B cell (primary cell): Measurements from ENCODE around the gene LRRTM3. TPM values are rescaled to one million over a fixed set of nuclear protein-coding genes. Genes with fewer than 3 reads are reported as not detected.

Source experiments
- ATAC-seq: fragments of 200-7000 bp; cut with Tn5 transposase; one replicate; pipeline ENCODE4 v1.10.0; 2021; ENCODE audit warnings: low read depth, mild to moderate bottlenecking, moderate number of reproducible peaks, moderate library complexity
- CTCF ChIA-PET: fragments of 350-600 bp; sonication (Branson Sonifier 250); formaldehyde crosslinking; loops from one replicate; lab custom pipeline; 2021; ENCODE audit warnings: antibody characterized with exemption, inconsistent platforms; lab: Charles Lee
- POLR2A ChIA-PET: fragments of 350-600 bp; sonication (Branson Sonifier 250); formaldehyde crosslinking; loops from one replicate; lab custom pipeline; 2021; ENCODE audit warnings: antibody characterized with exemption; lab: Charles Lee
- DNase-seq: peaks from one replicate; pipeline ENCODE4 v3.0.0; 2013
- H2AFZ ChIP-seq: 2 replicates; pipeline ENCODE4 v1.6.1; 2012; ENCODE audit warnings: mild to moderate bottlenecking, low read depth, low read length; ENCODE audit not compliant: insufficient read depth, poor library complexity, severe bottlenecking
- H3K27ac ChIP-seq, 2 donors: 1 replicate in 1 of 2; 2 replicates in 1 of 2; pipeline ENCODE4 v1.5.1; 2012 to 2013; ENCODE audit warnings: low read length in 2 of 2, mild to moderate bottlenecking in 2 of 2, moderate library complexity in 1 of 2
- H3K27me3 ChIP-seq, 4 experiments: fragments of 200-600 bp in 1 of 4; sonication (generic) in 1 of 4; replicated peaks in 1 of 4; 1 replicate in 2 of 4; 2 replicates in 2 of 4; pipeline versions ENCODE4 v1.6.1 to v1.7.0; 2013 to 2016; ENCODE audit warnings: low read length in 3 of 4, mild to moderate bottlenecking in 2 of 4, mixed read lengths in 1 of 4, moderate library complexity in 1 of 4; ENCODE audit not compliant: insufficient read depth in 4 of 4, control insufficient read depth in 3 of 4; ENCODE audit errors: control extremely low read depth in 1 of 4
- H3K36me3 ChIP-seq, 2 experiments: replicated peaks in 1 of 2; 1 replicate in 1 of 2; 2 replicates in 1 of 2; pipeline versions ENCODE4 v1.6.1 to v1.7.1; 2013; ENCODE audit warnings: low read length in 1 of 2; ENCODE audit not compliant: insufficient read depth in 2 of 2, control insufficient read depth in 1 of 2; ENCODE audit errors: control extremely low read depth in 1 of 2, extremely low read depth in 1 of 2
- H3K4me1 ChIP-seq, 2 donors: fragments of 200-600 bp in 1 of 2; sonication (generic) in 1 of 2; 1 replicate in 1 of 2; 2 replicates in 1 of 2; pipeline versions ENCODE4 v1.5.1 to v1.6.1; 2013 to 2017; ENCODE audit warnings: low read length in 2 of 2; ENCODE audit not compliant: control insufficient read depth in 2 of 2, insufficient read depth in 2 of 2
- H3K4me2 ChIP-seq: replicated peaks from 2 replicates; pipeline ENCODE3; 2012; ENCODE audit warnings: mild to moderate bottlenecking, low read depth, low read length; ENCODE audit not compliant: poor library complexity, severe bottlenecking
- H3K4me3 ChIP-seq, 5 experiments: fragments of 200-600 bp in 1 of 5; sonication (generic) in 1 of 5; 1 replicate in 3 of 5; 2 replicates in 2 of 5; pipeline versions ENCODE4 v1.5.1 to v1.7.0; 2011 to 2016; ENCODE audit warnings: low read length in 4 of 5, mild to moderate bottlenecking in 4 of 5, low read depth in 2 of 5, control low read depth in 1 of 5, moderate library complexity in 1 of 5; ENCODE audit not compliant: insufficient read depth in 1 of 5; ENCODE audit errors: control extremely low read depth in 1 of 5, extremely low read depth in 1 of 5
- H3K79me2 ChIP-seq: fragments of 200-600 bp; sonication (generic); one replicate; pipeline ENCODE4 v1.6.0; 2016; ENCODE audit warnings: low read length; ENCODE audit not compliant: control insufficient read depth, insufficient read depth
- H3K9ac ChIP-seq: fragments of 200-600 bp; sonication (generic); 2 replicates; pipeline ENCODE4 v1.6.1; 2017; ENCODE audit warnings: mild to moderate bottlenecking, low read length, moderate library complexity
- H3K9me3 ChIP-seq, 3 donors: one replicate each; pipeline versions ENCODE4 v1.6.1 to v1.7.1; 2013; ENCODE audit warnings: low read length in 2 of 3; ENCODE audit not compliant: control insufficient read depth in 2 of 3, insufficient read depth in 1 of 3; ENCODE audit errors: control extremely low read depth in 1 of 3
- H4K20me1 ChIP-seq: 2 replicates; pipeline ENCODE4 v1.6.0; 2012; ENCODE audit warnings: mild to moderate bottlenecking, low read length; ENCODE audit not compliant: insufficient read depth, control insufficient read depth, poor library complexity, severe bottlenecking
- H3K27ac Mint-ChIP-seq: one replicate; pipeline ENCODE4 v1.8.0; 2021; ENCODE audit warnings: mixed read lengths
- H3K27me3 Mint-ChIP-seq: one replicate; pipeline ENCODE4 v1.8.0; 2021; ENCODE audit warnings: mixed read lengths
- H3K4me1 Mint-ChIP-seq: one replicate; pipeline ENCODE4 v1.8.0; 2021; ENCODE audit warnings: mixed read lengths
- H3K4me3 Mint-ChIP-seq: one replicate; pipeline ENCODE4 v1.8.0; 2021; ENCODE audit warnings: mixed read lengths
- H3K9me3 Mint-ChIP-seq: one replicate; pipeline ENCODE4 v1.8.0; 2022; ENCODE audit warnings: mixed read lengths; ENCODE audit not compliant: insufficient read depth
- EZH2 ChIP-seq: IDR thresholded peaks from 2 replicates; pipeline ENCODE4 v1.6.1; 2012; ENCODE audit warnings: borderline replicate concordance, low read depth, mild to moderate bottlenecking, moderate library complexity, low read length; ENCODE audit not compliant: insufficient read depth, poor library complexity, severe bottlenecking
- WGBS: methylation state at CpG from one replicate; pipeline ENCODE4 v1.1.5; 2013; ENCODE audit warnings: missing lambda C conversion rate; ENCODE audit not compliant: insufficient coverage; 5-methylcytosine and 5-hydroxymethylcytosine counted together
- intact Hi-C: fragments of 100-400 bp; cut with micrococcal nuclease; formaldehyde crosslinking; loops from one replicate; pipeline ENCODE4 v1.10.0; 2022
- polyA plus RNA-seq: library from polyadenylated mRNA; depleted of rRNA; stranded (reverse); fragments of >200 nt; gene quantifications from 2 replicates; pipeline ENCODE4 v1.2.3, GENCODE V29; 2012
- total RNA-seq, 2 donors: library from RNA; stranded (reverse); fragments of 120-200 nt in 1 of 2; gene quantifications; 1 replicate in 1 of 2; 2 replicates in 1 of 2; pipeline versions ENCODE4 v1.2.3 to v1.2.4, GENCODE V29; 2013 to 2022
- TF ChIP-seq, protein P1 (sequence below): fragments of 200-600 bp; IDR thresholded peaks from one replicate; pipeline ENCODE4 v1.8.0; 2022; ENCODE audit warnings: antibody characterized with exemption, mild to moderate bottlenecking

Gene LRRTM3
- total and polyA plus RNA-seq, 2 donors (not counting 1 experiment from before 2014, with no cell fraction given), result not detected

DNA sequence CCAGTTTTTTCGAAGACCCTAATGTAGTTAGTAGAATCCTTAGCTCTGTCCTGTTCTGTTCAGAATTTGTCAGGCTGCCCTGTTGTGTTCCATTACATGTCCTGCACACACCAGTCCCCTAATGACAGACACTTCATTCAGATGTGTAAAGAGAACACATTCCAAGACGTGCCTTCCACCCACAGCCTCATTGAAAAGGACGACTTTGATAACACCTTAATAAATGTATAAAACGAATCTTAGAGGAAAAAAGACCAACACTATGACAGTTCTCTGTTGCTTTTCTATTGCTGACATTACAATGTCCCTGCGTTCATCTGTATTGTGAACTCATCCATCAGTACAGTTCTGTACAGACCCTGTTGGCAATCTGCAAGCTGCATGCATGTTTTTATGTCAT is 3.5 kb downstream of the LRRTM3 start:
- no peaks in the 10 kb centered on the region for H3K9me3 Mint-ChIP-seq
- H3K9ac ChIP-seq, result no peak overlapping the region
- ATAC-seq, result no peak
- CTCF ChIA-PET, result no interaction called here
- no peak for DNase-seq
- H3K4me3 Mint-ChIP-seq, result no peak overlapping the region
- peaks cover 31% of the 10 kb centered on the region for H3K27me3 Mint-ChIP-seq
- POLR2A ChIA-PET, result no interaction called here
- 66% methylated on average over 3 of the region's 5 CpGs for WGBS
- intact Hi-C loops, result no loop called here
- H4K20me1 ChIP-seq, result no peaks in the 10 kb centered on the region
- H3K9me3 ChIP-seq, result peaks cover 0 to 3% (median 0%) of the 10 kb centered on the region in 3 donors
- no peak overlapping the region for H3K27ac ChIP-seq
- H3K4me2 ChIP-seq, result no peak overlapping the region
- TF ChIP-seq EZH2, result no peak
- TF ChIP-seq, protein P1, sequence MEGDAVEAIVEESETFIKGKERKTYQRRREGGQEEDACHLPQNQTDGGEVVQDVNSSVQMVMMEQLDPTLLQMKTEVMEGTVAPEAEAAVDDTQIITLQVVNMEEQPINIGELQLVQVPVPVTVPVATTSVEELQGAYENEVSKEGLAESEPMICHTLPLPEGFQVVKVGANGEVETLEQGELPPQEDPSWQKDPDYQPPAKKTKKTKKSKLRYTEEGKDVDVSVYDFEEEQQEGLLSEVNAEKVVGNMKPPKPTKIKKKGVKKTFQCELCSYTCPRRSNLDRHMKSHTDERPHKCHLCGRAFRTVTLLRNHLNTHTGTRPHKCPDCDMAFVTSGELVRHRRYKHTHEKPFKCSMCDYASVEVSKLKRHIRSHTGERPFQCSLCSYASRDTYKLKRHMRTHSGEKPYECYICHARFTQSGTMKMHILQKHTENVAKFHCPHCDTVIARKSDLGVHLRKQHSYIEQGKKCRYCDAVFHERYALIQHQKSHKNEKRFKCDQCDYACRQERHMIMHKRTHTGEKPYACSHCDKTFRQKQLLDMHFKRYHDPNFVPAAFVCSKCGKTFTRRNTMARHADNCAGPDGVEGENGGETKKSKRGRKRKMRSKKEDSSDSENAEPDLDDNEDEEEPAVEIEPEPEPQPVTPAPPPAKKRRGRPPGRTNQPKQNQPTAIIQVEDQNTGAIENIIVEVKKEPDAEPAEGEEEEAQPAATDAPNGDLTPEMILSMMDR, result no peak
- H3K4me1 Mint-ChIP-seq, result peaks cover 3% of the 10 kb centered on the region
- H3K4me1 ChIP-seq, result peaks cover 0 to 5% of the 10 kb centered on the region in 2 donors
- H3K36me3 ChIP-seq, result no peaks in the 10 kb centered on the region
- no peak overlapping the region for H3K4me3 ChIP-seq
- peaks cover 0 to 23% (median 14%) of the 10 kb centered on the region in 4 experiments for H3K27me3 ChIP-seq
- no peak overlapping the region for H3K27ac Mint-ChIP-seq
- no peaks in the 10 kb centered on the region for H3K79me2 ChIP-seq
- no peak overlapping the region for H2AFZ ChIP-seq

DNA sequence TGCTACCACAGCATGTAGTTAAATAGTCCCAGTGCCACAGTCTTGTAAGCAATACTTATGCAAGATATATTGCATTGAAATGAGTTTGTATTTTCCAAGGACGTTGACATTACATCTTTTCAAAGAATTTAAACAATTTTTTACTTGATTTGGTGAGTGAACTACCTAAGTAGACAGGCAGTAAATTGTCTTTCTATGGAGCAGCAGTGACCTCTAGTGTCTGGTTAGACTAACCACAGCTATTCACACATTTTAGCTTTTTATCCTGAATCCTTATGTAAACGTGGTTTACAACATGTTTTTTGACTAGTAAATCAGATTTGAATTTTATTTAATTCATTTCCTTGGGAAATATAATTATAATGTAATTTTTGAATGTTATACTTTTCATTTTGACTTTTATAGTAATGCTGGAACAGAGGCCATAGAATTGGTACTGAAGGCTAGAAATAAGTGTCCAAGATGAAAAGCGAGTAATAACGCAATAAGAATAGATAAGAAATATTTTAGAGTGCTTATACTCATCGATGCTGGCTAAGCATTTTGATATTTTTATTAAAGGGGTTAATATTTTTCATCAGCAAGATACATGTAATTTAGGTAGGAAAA is 5.6 kb downstream of the LRRTM3 start:
- CTCF ChIA-PET, result interaction anchor here (1.0 to 1.1 kb wide), 2 partner anchors 74 to 848 kb away, joined by 3 read pairs; no protein-coding TSS in a partner anchor
- intact Hi-C loops, result no loop called here

More for the DNA sequence above, 5.6 kb downstream of the LRRTM3 start:
- Histone ChIP-seq H3K4me2 (no peak overlapping the region), H3K4me3 (no peak overlapping the region), H3K36me3 (no peaks in the 10 kb centered on the region), H2AFZ (no peak overlapping the region), H3K9ac (no peak overlapping the region), H3K4me1 (no peaks in the 10 kb centered on the region), H3K9me3 (no peaks in the 10 kb centered on the region), H4K20me1 (no peaks in the 10 kb centered on the region), H3K79me2 (no peaks in the 10 kb centered on the region), H3K27ac (no peak overlapping the region), H3K27me3 (peaks cover 0 to 20% (median 12%) of the 10 kb centered on the region in 4 experiments)
- DNase-seq (peak; percentile 24), ATAC-seq (no peak)
- no peak for TF ChIP-seq EZH2
- TF ChIP-seq, protein P1, result peak; percentile 67
- H3K4me1 Mint-ChIP-seq, result no peaks in the 10 kb centered on the region
- WGBS, result no CpG with 5 or more reads among the region's 5 CpGs
- H3K9me3 Mint-ChIP-seq, result no peaks in the 10 kb centered on the region
- no peak overlapping the region for H3K27ac Mint-ChIP-seq
- peaks cover 19% of the 10 kb centered on the region for H3K27me3 Mint-ChIP-seq
- POLR2A ChIA-PET, result no interaction called here
- no peak overlapping the region for H3K4me3 Mint-ChIP-seq
